HCEC 1CT (cell line): Measurements from ENCODE around the gene KIF16B.

ENCODE experiments used
- DNase-seq: peaks from one replicate; pipeline ENCODE4 v3.0.0-alpha.2; 2017

Gene KIF16B

GRCh38 chr20:16388731-16389130 is 184.5 kb downstream of the KIF16B start:
- DNase-seq, result no peak

- no peak for DNase-seq
These were observed 185.6 kb downstream of the KIF16B start for GRCh38 chr20:16387666-16388065.

DNA sequence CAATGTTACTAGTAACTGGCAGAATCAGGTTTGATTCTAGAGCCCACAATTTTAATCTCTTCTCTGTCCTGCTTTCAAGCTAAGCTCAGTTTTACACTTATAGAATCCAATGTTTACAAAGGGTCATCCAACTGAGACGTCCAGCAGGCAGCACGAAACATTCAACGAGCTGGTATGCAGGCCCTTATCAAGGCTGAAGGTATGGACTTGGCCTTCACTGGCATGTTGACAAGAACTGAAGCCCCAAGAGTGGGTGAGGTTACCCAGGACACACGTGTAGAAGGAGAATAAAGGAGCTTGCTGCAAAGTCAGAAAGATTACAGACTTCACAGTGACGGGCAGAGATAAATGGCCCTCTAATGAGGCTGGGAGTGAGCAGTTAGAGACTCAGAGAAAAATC is 187.4 kb downstream of the KIF16B start:
- DNase-seq, result no peak

DNA sequence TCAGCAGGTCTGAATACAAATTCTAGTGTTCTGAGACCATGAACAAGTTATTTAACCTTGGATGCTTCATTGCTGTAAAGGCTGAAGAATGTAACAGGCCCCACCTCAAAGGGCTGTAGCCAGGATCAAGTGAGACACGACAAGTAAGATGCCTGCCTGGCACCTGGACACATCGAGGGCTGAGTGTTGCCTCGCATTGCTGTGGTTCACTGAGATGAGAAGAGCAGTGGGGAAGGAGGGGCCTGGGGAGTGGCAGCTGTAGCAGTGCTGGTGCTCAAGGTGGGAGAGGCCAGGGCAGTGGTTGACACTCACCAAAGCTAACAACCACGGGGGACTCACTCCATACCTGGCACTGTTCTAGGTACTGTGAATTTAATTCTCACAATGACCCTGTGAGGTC is 187.8 kb downstream of the KIF16B start:
- no peak for DNase-seq

GRCh38 chr20:16381444-16381843 is 191.8 kb downstream of the KIF16B start:
- no peak for DNase-seq

DNA sequence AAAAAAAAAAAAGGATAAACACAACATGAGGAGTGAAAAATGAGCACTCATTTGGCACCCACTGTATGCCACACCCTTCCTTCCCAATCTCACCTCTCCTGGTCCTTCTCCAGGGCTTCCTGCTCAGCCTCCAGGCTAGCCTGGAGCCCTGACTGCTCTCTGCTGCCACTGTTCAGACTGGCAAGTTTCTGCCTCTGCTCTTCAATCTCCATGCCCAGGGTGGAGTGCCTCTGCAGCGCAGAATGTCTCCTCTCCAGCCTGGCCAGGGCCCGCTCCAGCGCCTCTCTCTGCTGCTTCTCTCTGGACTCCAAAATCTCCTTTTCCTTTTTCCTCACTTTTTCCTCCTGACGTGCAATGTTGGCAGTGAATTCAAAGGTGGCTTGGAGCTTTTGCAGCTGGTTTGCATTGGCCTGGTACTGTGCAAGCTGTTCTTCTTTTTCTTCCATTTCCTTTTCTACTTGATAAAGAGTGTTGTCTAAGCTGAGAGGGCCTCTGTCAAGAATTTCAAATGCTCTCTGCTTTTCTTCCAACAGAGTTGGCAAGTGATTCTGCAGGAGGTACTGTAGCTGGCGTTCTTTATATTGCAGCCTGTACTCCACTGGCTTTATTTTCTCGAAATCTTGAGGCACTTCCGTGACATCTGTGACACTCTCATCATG is 194.4 kb downstream of the KIF16B start:
- DNase-seq, result no peak

GRCh38 chr20:16378122-16378521 is 195.1 kb downstream of the KIF16B start:
- no peak for DNase-seq

DNA sequence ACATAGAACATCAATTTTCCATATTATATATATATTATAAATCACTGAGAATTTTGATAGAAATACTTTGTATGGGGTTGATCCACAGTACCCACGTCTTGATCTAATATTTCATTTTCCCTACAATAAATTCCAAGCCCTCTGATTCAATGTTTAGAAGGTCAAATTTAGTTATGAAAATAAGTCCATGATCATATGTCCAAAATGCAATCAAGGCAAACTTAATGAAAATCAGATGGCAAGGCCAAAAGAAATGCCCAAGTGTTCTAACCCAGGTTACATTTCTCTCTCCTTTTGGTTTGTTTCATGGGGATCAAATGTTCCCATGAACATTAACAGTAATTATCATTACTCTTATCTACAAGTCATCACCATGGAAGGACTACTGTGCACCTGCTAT is 203.8 kb downstream of the KIF16B start:
- DNase-seq, result no peak

GRCh38 chr20:16368645-16369292 is 204.5 kb downstream of the KIF16B start:
- DNase-seq, result peak; percentile 26

- DNase-seq, result no peak
These were observed 205.2 kb downstream of the KIF16B start for GRCh38 chr20:16367948-16368560.

- no peak for DNase-seq
These were observed 206.7 kb downstream of the KIF16B start for GRCh38 chr20:16366529-16366928.

DNA sequence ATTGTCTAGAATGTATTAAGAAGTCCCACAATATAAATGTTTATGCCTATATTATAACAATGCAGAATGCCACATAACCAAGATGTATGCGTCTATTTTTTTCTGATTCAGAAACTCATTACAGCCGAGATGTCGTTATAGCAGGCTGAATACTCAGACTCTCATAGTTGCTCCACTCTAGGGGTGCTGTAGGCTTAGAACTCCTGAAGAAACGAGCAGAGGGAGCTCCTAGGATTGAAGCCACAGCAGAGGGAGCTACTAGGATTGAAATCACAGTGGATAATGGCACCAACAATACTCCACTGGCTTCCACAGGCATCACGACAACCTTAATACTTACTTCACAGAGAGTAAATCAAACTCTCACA is 208.9 kb downstream of the KIF16B start:
- no peak for DNase-seq

GRCh38 chr20:16363506-16364319 is 209.5 kb downstream of the KIF16B start:
- DNase-seq, result no peak

DNA sequence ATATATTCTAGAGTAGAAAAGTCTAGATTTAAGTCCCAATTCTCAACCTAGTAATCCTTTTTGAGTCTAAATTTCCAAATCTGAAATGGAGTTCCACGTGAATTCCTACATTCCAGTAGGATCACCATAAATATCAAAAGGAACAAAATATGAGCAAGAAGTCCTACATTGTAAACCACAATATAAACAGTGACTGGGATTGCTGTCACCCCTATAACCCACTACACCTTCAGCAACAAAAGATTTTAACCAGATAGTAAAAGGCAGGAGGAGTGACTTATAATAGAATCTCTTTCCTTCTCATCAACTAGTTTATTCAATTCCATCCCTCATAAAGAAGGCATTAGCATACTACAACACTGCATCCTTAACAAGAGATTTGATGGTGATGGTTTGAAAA is 210.6 kb downstream of the KIF16B start:
- DNase-seq, result peak; percentile 20

GRCh38 chr20:16360668-16361067 is 212.6 kb downstream of the KIF16B start:
- no peak for DNase-seq

- DNase-seq, result no peak
These were observed 219.8 kb downstream of the KIF16B start for GRCh38 chr20:16353417-16353781.

DNA sequence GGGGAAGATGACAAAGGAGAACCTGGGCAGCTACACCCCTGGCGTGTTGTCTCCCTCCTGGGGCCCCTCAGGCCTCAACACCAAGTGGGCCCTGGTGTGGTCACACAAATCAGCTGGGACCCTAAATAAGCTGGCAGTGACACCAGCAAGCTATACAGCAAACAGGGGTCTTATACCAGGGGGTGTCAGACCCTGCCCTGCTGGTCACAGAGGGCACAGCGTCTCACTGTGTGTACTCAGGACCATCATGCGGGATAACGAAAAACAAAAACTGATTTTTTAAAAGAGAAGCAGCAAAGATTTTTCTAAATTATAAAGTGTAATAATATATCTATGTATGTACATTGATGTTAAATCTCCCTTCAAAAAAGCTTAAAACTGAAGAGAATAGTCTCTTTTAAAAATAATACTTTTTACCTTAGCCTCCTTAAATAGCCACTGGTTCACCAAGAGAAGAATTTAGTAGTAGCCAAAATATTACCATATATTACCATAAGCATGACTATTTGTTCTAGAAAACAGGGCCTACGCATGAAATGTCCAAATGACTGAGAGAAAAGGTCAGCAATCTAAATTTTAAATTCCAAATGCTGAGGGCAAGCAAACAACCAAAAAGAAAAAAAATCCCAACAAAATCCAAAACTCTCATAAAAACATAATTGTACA is 220.4 kb downstream of the KIF16B start:
- DNase-seq, result no peak

DNA sequence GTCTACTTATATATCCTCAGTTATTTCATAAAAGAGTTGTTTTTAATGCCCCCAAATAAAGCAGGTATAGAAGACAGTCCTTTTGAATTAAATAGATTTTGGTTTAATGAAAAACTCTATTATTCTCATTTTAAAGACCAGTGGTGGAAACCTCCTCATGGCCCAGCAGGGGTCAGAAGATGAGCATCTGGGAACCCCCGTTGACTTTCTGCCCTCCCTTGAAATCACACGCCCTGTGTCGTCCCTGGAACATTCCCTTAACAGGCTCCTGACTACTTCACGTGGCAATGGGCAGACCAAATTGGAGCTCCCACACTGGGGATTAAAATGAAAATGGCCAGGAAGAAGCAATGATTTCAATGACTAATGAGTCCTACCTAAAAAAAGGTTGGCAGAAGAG is 220.9 kb downstream of the KIF16B start:
- no peak for DNase-seq

DNA sequence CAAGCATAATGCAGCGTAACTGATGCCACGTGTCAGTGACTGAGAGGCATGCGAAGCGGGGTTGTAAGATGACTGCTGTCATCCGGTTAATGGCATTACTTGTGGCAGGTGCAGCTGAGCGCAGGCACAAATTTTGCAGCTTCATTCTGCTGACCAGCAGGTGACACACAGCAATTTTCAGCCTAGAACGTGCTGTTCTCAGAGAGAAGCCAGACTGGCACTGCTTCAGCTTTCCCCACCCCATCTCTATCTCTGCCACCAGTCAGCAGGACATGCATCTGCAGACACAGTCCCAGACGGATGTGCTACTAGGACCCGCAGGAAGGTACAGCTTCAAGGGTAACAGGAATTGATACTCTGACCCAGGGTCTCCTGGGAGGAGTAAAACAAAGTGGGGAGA is 221.8 kb downstream of the KIF16B start:
- DNase-seq, result no peak

DNA sequence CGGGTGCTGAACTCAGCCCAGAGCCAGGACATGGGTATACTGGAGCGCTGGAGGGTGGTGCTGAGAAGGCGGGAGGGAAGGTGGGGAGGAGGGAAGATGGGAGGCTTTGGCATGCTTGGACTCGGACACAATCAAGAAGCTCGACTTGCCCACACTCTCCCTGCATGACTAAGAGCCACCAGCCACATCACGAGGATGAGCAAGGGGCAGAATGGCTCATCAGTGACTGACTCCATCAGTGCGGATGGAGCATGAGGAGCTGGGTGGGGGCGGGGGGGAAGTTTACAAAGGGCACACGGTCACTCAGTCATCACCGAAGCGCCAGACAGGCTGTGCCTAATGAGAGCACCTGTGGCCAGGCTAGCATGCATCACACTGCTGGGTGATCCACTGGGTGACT is 222.8 kb downstream of the KIF16B start:
- DNase-seq, result peak; percentile 61

DNA sequence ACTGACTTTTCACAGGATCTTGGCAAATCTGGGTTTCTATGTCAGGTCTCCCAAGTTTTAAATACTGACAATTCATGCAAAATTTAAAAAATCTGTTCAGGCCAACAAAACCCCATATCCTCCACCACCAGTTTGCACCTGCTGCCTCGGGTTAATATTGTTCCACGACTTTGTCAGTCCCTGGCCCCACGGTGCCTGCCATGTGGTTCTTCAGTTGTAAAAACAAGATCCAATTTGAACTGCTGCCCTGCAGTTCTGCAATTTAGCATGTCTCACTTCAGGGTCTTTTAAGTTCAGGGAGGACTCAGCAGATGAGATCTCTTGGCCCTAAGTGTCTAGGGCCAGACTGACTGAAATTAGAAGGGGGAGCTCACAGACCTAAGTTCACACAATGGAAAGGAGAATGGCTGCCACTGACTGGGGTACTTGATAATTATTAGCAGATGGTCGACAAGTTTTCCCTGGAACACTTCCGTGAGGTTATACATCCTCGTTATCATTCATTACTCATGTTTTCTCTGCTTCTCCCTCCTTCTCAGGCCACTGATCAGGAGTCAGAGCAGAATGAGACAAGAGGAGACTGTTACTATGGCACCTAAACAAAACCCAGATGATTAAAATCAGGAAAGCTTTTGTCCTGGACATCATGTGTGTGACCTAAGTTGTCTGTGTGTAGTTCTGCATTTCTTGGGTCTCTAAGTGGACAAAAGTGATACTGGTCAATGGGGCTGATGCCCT is 223.6 kb downstream of the KIF16B start:
- DNase-seq, result peak; percentile 26

- DNase-seq, result no peak
These were observed 226.3 kb downstream of the KIF16B start for GRCh38 chr20:16346956-16347355.
